GM19025 (cell line): ENCODE data around the gene FLNC.

Experiments used
- ATAC-seq: cut with Tn5 transposase; IDR thresholded peaks from one replicate; pipeline ENCODE4 v1.9.1; 2021; ENCODE audit warnings: mild to moderate bottlenecking, low read depth, moderate library complexity; ENCODE audit not compliant: unreplicated experiment

Gene FLNC

DNA sequence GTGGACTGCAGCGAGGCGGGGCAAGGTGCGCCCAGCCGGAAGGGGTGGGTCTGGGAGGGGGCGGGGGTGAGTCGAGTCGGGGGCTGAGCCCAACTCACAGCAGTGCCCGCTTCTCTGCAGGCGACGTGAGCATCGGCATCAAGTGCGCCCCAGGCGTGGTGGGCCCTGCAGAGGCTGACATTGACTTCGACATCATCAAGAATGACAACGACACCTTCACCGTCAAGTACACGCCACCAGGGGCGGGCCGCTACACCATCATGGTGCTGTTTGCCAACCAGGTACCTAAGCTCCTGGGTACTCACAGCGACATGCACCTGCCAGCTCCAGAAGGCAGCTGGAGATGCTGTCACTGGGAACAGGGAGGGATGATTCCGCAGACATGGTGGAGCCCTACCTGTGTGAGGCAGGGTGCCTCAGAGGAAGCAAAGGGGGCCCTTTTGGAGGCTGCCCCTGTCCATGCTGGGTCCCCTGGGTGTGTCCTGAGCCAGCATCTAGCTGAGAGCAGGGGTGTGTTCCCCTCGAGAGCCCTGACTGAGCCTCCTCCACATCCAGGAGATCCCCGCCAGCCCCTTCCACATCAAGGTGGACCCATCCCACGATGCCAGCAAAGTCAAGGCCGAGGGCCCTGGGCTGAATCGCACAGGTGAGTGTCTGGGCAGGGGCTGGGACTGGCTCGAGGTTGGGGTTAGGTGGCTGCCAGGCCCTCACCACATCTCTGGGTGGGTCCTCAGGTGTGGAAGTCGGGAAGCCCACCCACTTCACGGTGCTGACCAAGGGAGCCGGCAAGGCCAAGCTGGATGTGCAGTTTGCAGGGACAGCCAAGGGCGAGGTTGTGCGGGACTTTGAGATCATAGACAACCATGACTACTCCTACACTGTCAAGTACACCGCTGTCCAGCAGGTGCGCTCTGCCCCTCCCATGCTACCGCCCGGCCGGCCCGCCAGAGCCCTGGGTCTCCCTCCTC lies 12.8 kb downstream of the FLNC start:
- ATAC-seq, result no peak

DNA sequence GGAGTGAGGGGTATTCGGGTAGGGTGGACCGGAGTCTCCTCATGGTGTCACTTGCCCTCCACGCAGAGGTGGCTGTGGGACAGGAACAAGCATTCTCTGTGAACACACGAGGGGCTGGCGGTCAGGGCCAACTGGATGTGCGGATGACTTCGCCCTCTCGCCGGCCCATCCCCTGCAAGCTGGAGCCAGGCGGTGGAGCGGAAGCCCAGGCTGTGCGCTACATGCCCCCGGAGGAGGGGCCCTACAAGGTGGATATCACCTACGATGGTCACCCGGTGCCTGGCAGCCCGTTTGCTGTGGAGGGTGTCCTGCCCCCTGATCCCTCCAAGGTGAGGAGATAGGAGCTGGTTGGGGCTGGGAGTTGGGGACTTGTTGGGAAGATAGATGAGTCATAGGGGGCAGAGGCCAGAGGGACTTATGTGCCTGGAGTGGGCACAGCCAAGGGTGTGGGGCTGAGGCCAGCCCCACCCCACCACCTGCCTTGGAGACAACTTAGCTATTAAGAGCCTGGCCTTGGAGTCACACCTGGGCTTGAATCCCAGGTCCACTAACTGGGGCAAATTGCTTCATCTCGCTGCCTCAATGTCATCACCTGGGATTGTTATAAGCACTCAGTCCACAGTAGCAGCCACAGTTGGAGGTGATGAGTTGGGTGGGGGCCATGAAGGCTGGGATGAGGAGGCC lies 13.9 kb downstream of the FLNC start:
- ATAC-seq, result no peak

DNA sequence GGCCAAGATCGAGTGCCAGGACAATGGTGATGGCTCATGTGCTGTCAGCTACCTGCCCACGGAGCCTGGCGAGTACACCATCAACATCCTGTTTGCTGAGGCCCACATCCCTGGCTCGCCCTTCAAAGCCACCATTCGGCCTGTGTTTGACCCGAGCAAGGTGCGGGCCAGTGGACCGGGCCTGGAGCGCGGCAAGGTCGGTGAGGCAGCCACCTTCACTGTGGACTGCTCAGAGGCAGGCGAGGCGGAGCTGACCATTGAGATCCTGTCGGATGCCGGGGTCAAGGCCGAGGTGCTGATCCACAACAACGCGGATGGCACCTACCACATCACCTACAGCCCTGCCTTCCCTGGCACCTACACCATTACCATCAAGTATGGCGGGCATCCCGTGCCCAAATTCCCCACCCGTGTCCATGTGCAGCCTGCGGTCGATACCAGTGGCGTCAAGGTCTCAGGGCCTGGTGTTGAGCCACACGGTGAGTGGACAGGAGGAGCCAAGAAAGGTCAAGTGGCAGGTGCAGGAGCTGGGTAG lies 14.6 kb downstream of the FLNC start:
- ATAC-seq, result no peak

- no peak for ATAC-seq
Measured at GRCh38 chr7:128845475-128845874, 15.3 kb downstream of the FLNC start.

- ATAC-seq, result no peak
Measured at GRCh38 chr7:128845987-128846386, 15.8 kb downstream of the FLNC start.

GRCh38 chr7:128846781-128847444 lies 16.7 kb downstream of the FLNC start:
- no peak for ATAC-seq

DNA sequence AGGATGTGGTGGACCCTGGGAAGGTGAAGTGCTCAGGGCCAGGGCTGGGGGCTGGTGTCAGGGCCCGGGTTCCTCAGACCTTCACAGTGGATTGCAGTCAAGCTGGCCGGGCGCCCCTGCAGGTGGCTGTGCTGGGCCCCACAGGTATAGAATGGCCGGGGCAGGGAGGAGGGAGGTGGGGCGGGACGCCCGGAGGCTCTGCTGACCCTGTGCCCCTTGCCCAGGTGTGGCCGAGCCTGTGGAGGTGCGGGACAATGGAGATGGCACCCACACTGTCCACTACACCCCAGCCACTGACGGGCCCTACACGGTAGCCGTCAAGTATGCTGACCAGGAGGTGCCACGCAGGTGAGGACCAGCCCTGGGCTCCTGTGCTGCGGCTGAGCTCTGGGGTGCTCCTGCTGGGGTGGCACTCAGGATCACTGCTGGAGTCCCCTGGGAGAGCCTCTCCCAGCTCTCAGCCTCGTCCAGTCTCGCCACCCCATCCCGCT lies 17.6 kb downstream of the FLNC start:
- no peak for ATAC-seq

DNA sequence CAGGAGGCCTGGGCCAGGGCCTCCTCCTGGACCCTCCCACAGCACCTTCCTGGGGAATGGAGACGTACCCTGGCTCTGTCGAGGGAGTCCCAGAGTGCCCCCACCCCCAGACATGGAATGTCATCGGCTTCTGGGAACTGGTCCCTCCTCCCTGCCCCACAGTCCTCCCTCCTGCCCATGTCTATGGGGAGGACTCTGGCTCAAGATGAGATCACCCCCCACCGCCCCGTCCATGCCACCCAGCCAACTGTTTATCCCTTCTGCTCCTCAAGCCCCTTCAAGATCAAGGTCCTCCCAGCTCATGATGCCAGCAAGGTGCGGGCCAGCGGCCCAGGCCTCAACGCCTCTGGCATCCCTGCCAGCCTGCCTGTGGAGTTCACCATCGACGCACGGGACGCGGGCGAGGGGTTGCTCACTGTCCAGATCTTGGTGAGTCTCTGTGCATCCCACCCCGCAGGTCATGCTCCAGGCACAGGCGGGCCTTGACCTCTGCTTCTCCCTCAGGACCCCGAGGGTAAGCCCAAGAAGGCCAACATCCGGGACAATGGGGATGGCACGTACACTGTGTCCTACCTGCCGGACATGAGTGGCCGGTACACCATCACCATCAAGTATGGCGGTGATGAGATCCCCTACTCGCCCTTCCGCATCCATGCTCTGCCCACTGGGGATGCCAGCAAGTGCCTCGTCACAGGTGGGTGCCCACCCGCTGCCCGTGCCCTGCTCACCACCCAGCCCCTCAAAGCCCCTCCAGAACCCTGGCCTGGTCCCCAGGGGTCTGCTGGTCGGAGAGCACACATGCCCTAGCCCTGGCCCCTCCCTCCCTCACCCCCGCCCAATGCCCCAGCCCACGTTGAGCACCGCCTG lies 18.3 kb downstream of the FLNC start:
- no peak for ATAC-seq

DNA sequence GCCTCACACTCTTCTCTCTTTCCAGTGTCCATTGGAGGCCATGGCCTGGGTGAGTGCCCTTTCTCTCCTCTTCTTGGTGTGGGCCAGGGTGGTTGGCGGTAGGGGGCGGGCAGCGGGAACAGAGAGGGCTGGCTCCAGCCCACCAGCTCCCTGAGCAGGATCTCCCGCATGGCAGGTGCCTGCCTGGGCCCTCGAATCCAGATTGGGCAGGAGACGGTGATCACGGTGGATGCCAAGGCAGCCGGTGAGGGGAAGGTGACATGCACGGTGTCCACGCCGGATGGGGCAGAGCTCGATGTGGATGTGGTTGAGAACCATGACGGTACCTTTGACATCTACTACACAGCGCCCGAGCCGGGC lies 18.9 kb downstream of the FLNC start:
- no peak for ATAC-seq

DNA sequence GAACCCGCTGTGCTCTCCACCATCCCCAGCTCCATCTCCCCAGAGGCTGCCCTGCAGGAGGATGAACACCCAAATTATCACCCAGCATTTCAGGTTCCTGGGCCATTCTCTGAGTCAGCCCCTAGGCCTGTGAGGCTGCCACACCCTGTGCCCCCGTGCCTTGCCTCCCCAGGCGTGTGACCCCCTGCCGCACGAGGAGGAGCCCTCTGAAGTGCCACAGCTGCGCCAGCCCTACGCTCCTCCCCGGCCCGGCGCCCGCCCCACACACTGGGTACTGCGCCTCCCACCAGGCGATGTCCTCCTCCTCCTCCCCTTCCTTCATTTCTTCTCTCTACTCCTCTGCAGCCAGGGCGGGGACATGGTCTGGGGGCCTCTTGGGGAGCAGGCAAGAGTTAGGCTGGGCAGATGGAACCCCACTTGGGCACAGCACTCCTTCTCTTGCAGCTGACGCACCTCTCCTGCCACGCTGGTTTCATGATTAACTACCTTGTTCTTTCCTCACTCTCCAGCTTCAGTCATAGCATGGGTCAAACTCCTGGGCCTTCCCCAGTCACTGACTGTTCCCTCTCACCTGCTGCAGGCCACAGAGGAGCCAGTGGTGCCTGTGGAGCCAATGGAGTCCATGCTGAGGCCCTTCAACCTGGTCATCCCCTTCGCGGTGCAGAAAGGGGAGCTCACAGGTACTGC lies 19.7 kb downstream of the FLNC start:
- ATAC-seq, result no peak

- no peak for ATAC-seq
Measured at GRCh38 chr7:128852537-128853254, 22.5 kb downstream of the FLNC start.

DNA sequence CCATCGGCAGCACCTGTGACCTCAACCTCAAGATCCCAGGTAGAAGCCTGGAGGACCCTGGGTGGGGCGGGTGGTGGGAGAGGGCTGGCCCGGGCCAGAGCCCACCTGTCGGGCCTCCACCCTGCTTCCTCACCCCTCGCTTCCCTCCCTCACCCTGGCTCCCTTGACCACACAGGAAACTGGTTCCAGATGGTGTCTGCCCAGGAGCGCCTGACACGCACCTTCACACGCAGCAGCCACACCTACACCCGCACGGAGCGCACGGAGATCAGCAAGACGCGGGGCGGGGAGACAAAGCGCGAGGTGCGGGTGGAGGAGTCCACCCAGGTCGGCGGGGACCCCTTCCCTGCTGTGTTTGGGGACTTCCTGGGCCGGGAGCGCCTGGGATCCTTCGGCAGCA lies 23.6 kb downstream of the FLNC start:
- no peak for ATAC-seq

- no peak for ATAC-seq
Measured at GRCh38 chr7:128854396-128854795, 24.2 kb downstream of the FLNC start.

DNA sequence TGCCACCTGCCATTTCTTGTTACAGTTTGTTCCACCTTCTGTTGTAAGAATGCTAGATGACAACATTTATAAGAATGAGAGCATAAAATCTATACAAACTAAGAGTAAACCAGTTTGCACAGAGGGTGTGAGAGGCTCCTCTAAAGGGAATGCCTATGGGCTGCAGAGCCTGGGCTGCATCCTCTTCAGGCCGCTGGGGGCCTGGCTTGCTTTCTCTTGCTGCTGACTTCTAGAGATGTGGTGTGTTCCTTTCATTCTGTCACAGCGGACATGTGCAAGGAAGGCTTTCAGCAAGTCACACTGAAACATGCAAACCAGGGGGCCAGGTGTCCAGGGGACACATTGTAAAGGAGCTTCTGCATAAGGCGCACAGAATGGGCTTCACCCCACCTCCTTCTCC lies 25.4 kb downstream of the FLNC start:
- ATAC-seq, result no peak

- no peak for ATAC-seq
Measured at GRCh38 chr7:128856001-128856718, 26.0 kb downstream of the FLNC start.

DNA sequence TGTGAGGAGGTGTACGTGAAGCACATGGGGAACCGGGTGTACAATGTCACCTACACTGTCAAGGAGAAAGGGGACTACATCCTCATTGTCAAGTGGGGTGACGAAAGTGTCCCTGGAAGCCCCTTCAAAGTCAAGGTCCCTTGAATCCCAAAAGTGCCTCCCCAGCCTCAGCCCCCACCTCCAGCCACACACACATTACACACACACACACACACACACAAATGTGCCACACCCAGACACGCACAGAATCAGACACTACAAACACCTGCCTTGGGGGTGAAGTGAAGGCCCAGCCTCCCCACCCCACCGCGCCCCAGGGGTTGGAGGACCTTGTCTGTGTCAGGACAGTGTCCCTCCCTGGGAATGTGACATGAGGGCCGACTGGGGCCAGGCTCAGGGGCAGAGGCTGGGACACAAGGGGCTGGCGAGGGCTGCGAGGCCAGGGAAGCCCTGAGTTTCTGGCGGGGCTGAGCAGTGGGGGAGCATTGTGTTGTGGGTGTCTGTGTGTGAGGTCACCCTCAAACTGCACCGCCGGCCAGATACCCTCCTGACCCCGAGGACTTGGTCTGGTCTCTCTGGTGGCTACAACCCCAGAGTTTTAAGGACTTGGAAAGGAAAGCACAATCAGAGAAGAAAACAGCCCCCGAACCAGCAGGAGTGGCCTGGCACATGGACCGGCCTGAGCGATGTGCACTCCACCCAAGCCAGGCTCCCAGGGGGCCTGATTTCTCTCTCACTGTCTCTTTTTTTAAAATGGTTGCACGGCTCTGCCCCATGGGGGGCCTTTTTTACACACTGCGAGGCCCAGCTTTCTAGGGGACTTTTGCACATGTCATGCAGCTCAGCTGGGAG lies 28.4 kb downstream of the FLNC start:
- ATAC-seq, result no peak
